Endothelial cell of umbilical vein (primary cell): ENCODE data around the gene C17orf100.

ENCODE experiments used
- EZH2 ChIP-seq: IDR thresholded peaks from 2 replicates; pipeline ENCODE4 v1.6.1; 2012; ENCODE audit warnings: borderline replicate concordance, low read depth, mild to moderate bottlenecking, moderate library complexity, low read length, inconsistent platforms; ENCODE audit not compliant: severe bottlenecking
- GATA2 ChIP-seq: IDR thresholded peaks from 2 replicates; pipeline ENCODE4 v1.7.0; 2011; ENCODE audit warnings: low read depth, mild to moderate bottlenecking, moderate library complexity, mixed read lengths, low read length; ENCODE audit not compliant: insufficient read length, insufficient read depth
- JUN ChIP-seq: IDR thresholded peaks from 2 replicates; pipeline ENCODE4 v1.6.1; 2011; ENCODE audit warnings: borderline replicate concordance, low read depth; ENCODE audit not compliant: insufficient read length, insufficient read depth
- POLR2A ChIP-seq: IDR thresholded peaks from 2 replicates; pipeline ENCODE4 v1.6.1; 2012; ENCODE audit warnings: low read depth, mild to moderate bottlenecking, control low read depth, low read length
- POLR2AphosphoS5 ChIP-seq: IDR thresholded peaks from 2 replicates; pipeline ENCODE4 v1.6.1; 2012; ENCODE audit warnings: low read depth, mild to moderate bottlenecking, control low read depth, low read length, moderate library complexity; ENCODE audit not compliant: insufficient read depth
- TF ChIP-seq, protein P1 (sequence below), 2 donors: IDR thresholded peaks; 1 replicate in 1 of 2; 2 replicates in 1 of 2; pipeline ENCODE4 v1.5.1; 2011; ENCODE audit warnings: low read length in 2 of 2, mild to moderate bottlenecking in 2 of 2, moderate library complexity in 2 of 2, control low read depth in 1 of 2, inconsistent platforms in 1 of 2, low read depth in 1 of 2; ENCODE audit not compliant: insufficient read depth in 1 of 2; ENCODE audit errors: extremely low read depth in 1 of 2

DNA sequence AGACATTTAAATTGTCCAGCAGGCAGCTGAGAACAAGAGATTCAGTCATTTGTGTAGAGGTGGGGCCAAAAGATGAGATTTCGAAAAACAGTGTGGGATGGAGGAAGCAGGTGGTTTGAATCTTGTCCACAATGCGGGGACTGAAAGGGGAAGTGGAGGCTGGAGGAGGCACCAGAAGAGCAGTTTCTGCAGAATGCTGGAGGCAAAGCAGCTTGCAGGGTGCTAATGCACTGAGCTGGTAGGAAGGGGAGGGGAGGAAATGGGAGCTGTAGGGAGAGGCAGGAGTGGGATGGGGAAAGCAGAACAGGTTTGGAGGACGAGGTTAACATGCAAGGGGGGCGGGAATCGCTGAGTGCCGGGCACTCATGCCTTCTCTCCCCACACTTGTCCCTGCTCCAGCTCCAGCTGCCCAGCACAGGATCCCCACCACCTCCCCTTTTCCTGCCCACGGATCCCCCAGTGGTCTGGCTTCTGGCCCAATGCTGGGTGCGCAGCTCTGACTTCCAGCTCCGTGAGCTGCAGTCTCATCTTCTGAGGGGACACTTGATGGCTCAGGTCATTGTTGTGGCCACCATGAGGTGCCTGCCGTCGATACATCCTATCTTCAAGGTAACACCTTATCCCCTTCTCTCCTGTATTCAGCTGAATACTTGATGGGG, 9.4 kb downstream of the C17orf100 start:
- TF ChIP-seq POLR2AphosphoS5 (no peak), JUN (no peak), POLR2A (no peak), GATA2 (no peak), EZH2 (no peak)
- TF ChIP-seq, protein P1, sequence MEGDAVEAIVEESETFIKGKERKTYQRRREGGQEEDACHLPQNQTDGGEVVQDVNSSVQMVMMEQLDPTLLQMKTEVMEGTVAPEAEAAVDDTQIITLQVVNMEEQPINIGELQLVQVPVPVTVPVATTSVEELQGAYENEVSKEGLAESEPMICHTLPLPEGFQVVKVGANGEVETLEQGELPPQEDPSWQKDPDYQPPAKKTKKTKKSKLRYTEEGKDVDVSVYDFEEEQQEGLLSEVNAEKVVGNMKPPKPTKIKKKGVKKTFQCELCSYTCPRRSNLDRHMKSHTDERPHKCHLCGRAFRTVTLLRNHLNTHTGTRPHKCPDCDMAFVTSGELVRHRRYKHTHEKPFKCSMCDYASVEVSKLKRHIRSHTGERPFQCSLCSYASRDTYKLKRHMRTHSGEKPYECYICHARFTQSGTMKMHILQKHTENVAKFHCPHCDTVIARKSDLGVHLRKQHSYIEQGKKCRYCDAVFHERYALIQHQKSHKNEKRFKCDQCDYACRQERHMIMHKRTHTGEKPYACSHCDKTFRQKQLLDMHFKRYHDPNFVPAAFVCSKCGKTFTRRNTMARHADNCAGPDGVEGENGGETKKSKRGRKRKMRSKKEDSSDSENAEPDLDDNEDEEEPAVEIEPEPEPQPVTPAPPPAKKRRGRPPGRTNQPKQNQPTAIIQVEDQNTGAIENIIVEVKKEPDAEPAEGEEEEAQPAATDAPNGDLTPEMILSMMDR (IDR thresholded peaks at IDR 0.05; ENCODE audit: extremely low read depth in 1 of 2, insufficient read depth in 1 of 2, low read depth in 1 of 2, low read length in 2 of 2), result no peak
